GM21515 (cell line): Measurements from ENCODE around the gene BZW2.

Experiments used
- ATAC-seq: cut with Tn5 transposase; IDR thresholded peaks from one replicate; pipeline ENCODE4 v1.9.1; 2021; ENCODE audit not compliant: unreplicated experiment

BZW2 gene

GRCh38 chr7:16745645-16746044 is 99.7 kb downstream of the BZW2 start:
- ATAC-seq: no peak

- ATAC-seq: no peak
Observed at GRCh38 chr7:16747102-16747501, 101.1 kb downstream of the BZW2 start.

DNA sequence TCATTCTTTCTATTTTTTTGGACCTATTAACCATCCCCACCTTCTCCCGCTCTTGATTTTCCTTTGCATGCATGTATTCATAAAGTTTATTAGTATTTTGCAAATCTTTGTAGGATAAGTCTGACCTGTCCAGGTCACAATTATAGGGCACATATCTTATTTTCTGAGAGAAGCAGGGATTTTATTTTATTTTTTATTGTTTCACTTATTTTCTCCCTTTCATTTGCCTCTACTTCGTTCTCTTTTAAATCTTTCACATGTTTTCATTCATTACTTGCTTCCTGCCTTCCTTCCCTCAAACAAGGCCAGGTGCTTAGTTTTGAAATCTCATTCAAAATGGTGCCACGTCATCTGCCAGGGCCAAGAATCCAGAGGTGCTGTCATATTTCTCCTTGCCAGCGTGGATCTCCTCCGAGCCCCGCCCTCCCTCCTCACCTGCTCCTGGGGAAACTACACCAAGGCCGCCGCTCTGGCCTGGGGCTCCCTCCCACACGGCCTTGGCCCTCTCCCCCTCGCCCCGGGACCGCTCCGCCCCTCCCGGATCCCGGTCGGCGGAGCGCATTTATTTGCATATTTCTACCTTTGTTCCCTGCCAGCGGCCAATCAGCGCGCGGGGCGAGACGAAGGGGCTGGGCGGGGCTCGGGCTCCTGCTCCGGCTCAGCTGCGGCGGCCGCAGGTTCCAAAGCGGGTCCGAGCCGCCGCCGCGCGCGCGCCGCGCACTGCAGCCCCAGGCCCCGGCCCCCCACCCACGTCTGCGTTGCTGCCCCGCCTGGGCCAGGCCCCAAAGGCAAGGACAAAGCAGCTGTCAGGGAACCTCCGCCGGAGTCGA is 107.3 kb downstream of the BZW2 start, which contains the start of gene TSPAN13:
TSPAN13 (plus strand) TSS at position 654 of the 830 bp plus-strand sequence. CDS start 213 bp downstream, outside the sequence.
- peak; percentile 80 for ATAC-seq

DNA sequence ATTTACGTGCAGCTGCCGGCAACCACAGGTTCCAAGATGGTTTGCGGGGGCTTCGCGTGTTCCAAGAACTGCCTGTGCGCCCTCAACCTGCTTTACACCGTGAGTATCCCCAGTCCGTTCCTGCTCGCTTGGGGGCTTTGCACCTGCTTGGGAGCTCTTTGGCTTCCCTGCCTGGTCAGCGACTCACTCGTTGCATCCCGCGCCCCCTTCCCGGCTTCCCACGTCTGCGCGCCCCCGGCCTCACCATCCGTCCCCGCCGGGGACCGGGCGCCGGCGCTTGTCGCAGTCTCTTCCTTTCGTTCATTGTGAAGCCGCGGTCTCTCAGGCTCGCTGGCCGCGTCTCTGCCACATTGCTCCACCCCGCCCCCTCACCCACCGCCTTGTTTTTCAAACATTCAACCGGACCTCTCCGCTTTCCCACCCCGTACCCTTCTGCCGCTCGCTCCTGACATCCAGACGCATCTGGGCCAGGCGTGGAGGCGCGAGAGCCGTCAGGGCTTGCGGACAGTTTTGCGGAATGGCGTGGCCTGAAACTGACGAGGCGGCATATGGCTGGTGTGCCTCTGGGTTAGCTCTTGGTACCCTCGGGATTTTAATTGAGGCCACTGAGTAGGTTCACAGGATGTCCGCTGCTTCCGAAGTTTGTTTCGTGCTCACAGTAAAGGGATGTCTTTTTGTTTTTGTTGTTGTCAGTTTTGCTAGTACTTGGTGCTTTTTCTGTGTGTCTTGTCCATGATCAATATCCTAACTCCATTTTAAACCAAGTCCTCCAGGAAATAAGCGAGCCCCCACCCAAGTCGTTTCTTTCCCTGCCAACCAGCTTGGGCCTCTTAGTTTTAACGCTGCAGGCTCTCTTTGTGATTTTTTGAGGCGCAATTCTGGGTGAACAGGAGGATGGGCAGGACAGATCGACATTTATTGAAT is 108.2 kb downstream of the BZW2 start:
- peak; percentile 14 for ATAC-seq

- ATAC-seq: no peak
Observed at GRCh38 chr7:16754856-16755317, 108.9 kb downstream of the BZW2 start.

DNA sequence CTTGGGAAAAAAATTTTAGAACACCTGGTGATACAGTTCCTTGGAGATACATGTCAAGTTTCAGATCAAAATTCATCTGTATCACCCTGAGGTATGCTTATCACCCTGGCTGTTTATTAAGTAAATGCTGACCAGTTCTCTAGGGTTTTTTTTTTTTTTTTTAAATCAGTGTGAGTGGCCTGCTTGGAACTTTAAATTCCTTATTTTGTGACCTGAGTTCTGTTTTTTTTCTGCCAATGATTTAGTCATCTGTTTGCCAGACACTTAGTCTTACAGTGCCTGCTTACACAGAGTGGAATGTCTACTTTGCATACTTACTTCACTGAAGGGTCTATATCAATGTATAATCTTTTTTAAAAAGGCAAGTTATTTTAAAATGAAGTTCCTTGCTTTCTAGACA is 109.4 kb downstream of the BZW2 start:
- ATAC-seq: no peak
